Mucosa of descending colon (tissue), 3 donors: ENCODE results near the gene NRROS. TPM values are rescaled to one million over a fixed set of nuclear protein-coding genes. Genes with fewer than 3 reads are reported as not detected.

Experiments used
- ATAC-seq: fragments of 200-7000 bp; cut with Tn5 transposase; one replicate; pipeline ENCODE4 v1.9.1; 2020; ENCODE audit warnings: mild to moderate bottlenecking, moderate library complexity
- DNase-seq, 3 donors: peaks; one replicate each; pipeline ENCODE4 v3.0.0-alpha.2; 2020
- H3K36me3 ChIP-seq: fragments of 200-600 bp; one replicate; pipeline ENCODE4 v1.8.0; 2021; ENCODE audit warnings: low read depth, mild to moderate bottlenecking
- H3K4me1 ChIP-seq: fragments of 200-600 bp; one replicate; pipeline ENCODE4 v1.8.0; 2021; ENCODE audit warnings: low read depth, mild to moderate bottlenecking
- H3K4me3 ChIP-seq: fragments of 200-600 bp; one replicate; pipeline ENCODE4 v1.8.0; 2021; ENCODE audit warnings: mild to moderate bottlenecking
- H3K9me3 ChIP-seq: fragments of 200-600 bp; one replicate; pipeline ENCODE4 v1.8.0; 2021; ENCODE audit warnings: mild to moderate bottlenecking
- CTCF ChIP-seq: fragments of 200-600 bp; IDR thresholded peaks from one replicate; pipeline ENCODE4 v1.8.0; 2022; ENCODE audit warnings: antibody characterized with exemption, mild to moderate bottlenecking
- intact Hi-C, 2 donors: fragments of 100-400 bp; cut with DNase I in 1 of 2; cut with micrococcal nuclease in 1 of 2; formaldehyde crosslinking; loops; one replicate each; pipeline versions ENCODE4 v1.11.0 to v1.11.1; 2022; cut with DNase I, micrococcal nuclease
- total RNA-seq, 3 donors: library from RNA; stranded (reverse); fragmentation: NEBNext Ultra II Directional in 2 of 3; extraction: Animal tissue kit (Norgen Biotek cat#: 25700) in 2 of 3; gene quantifications; one replicate each; pipeline versions ENCODE4 v1.2.1 to v1.2.4, GENCODE V29; 2021 to 2023
- donor health status: DM: no; HTN: no; CAD: no; lungs with moderate emphysema.
- donor health status: DM: no; HTN: no; CAD: no.
- donor health status: DM: no; HTN: yes; CAD: no.

NRROS gene
- total RNA-seq, 3 donors from 2014 or later, result 1.1 to 6.0 (median 5.4) TPM

DNA sequence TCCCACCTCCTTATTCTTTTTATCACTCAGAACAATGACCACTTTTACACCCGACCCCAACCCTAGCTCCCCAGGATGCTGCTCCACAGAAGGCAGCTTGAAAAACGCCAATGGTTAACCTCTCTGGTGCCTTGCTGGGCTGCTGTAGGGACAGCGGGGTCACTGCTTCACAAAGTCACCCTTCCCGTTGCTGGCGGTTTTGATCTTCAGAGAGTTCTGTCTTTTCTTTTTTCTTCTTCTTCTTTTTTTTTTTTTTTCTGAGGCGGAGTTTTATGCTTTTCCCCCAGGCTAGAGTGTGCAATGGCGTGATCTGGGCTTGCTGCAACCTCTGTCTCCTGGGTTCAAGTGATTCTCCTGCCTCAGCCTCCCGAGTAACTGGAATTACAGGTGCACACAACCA lies 51.9 kb downstream of the NRROS start:
- ATAC-seq (no peak), DNase-seq (no peak)
- Histone ChIP-seq H3K4me1 (no peaks in the 10 kb centered on the region), H3K36me3 (no peaks in the 10 kb centered on the region), H3K4me3 (no peak overlapping the region), H3K9me3 (no peaks in the 10 kb centered on the region)
- intact Hi-C loops, result no loop called here
- no peak for TF ChIP-seq CTCF

GRCh38 chr3:196694202-196694638 lies 54.7 kb downstream of the NRROS start:
- H3K36me3 ChIP-seq, result no peaks in the 10 kb centered on the region
- intact Hi-C loops, result no loop called here
- ATAC-seq (no peak), DNase-seq (no peak)
- no peak overlapping the region for H3K4me3 ChIP-seq
- no peak for TF ChIP-seq CTCF
- no peaks in the 10 kb centered on the region for H3K4me1 ChIP-seq
- no peaks in the 10 kb centered on the region for H3K9me3 ChIP-seq

- intact Hi-C loops, result no loop called here
- H3K4me3 ChIP-seq, result no peak overlapping the region
- H3K9me3 ChIP-seq, result no peaks in the 10 kb centered on the region
- H3K36me3 ChIP-seq, result no peaks in the 10 kb centered on the region
- TF ChIP-seq CTCF, result no peak
- no peak for ATAC-seq
- H3K4me1 ChIP-seq, result no peaks in the 10 kb centered on the region
- no peak for DNase-seq
These were observed 55.7 kb downstream of the NRROS start for GRCh38 chr3:196694941-196695848.

GRCh38 chr3:196695849-196696226 lies 56.3 kb downstream of the NRROS start:
- intact Hi-C loops, result no loop called here
- Histone ChIP-seq H3K36me3 (no peaks in the 10 kb centered on the region), H3K9me3 (no peaks in the 10 kb centered on the region), H3K4me1 (no peaks in the 10 kb centered on the region), H3K4me3 (no peak overlapping the region)
- TF ChIP-seq CTCF, result no peak
- ATAC-seq (no peak), DNase-seq (no peak)

DNA sequence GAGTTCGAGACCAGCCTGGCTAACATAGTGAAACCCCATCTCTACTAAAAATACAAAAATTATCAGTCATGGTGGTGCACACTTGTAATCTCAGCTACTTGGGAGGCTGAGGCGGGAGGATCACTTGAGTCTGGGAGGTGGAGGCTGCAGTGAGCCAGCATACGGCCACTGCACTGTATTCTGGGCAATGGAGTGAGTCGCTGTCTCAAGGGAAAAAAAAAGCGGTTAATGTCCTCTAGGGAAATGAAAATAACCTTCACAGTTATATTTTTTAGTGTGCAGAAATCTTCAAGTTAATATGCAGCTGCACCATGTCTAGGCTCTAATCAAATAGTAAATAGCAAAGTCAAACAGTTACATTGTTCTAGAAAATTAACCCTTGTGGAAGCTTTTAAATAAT lies 57.8 kb downstream of the NRROS start:
- no peak for DNase-seq

More for the DNA sequence above, 57.8 kb downstream of the NRROS start:
- H3K9me3 ChIP-seq, result no peaks in the 10 kb centered on the region
- intact Hi-C loops, result no loop called here
- no peak for TF ChIP-seq CTCF
- no peaks in the 10 kb centered on the region for H3K4me1 ChIP-seq
- H3K4me3 ChIP-seq, result no peak overlapping the region
- no peak for ATAC-seq
- no peaks in the 10 kb centered on the region for H3K36me3 ChIP-seq
